Left lung (tissue), 10 donors: ENCODE measurements around the gene DNAJC5. TPM values are rescaled to one million over a fixed set of nuclear protein-coding genes. Genes with fewer than 3 reads are reported as not detected.
"Not testable (repeated sequence)": the region's sequence is repeated elsewhere in the genome, so short reads cannot be mapped to it uniquely, and the experiment has no call there.

Experiments
- ATAC-seq: fragments of 200-7000 bp; cut with Tn5 transposase; one replicate; pipeline ENCODE4 v1.9.1; 2020; ENCODE audit warnings: moderate library complexity
- DNase-seq, 4 donors: peaks; one replicate each; pipeline ENCODE4 v3.0.0-alpha.2; 2013 to 2020
- H3K27ac ChIP-seq, 2 donors: fragments of 200-600 bp; sonication (generic) in 1 of 2; one replicate each; pipeline versions ENCODE4 v1.5.0 to v1.8.0; 2020 to 2021
- H3K27me3 ChIP-seq, 2 donors: fragments of 200-600 bp; sonication (generic) in 1 of 2; one replicate each; pipeline versions ENCODE4 v1.5.0 to v1.8.0; 2020 to 2021
- H3K36me3 ChIP-seq, 2 donors: fragments of 200-600 bp; sonication (generic) in 1 of 2; one replicate each; pipeline versions ENCODE4 v1.5.0 to v1.8.0; 2020 to 2021
- H3K4me1 ChIP-seq, 2 donors: fragments of 200-600 bp; one replicate each; pipeline ENCODE4 v1.8.0; 2021
- H3K4me3 ChIP-seq, 2 donors: fragments of 200-600 bp; sonication (generic) in 1 of 2; one replicate each; pipeline versions ENCODE4 v1.5.0 to v1.8.0; 2020 to 2021; ENCODE audit warnings: mild to moderate bottlenecking in 1 of 2
- H3K9me3 ChIP-seq, 2 donors: fragments of 200-600 bp; sonication (generic) in 1 of 2; one replicate each; pipeline versions ENCODE4 v1.5.0 to v1.8.0; 2020 to 2021
- intact Hi-C, 2 donors: fragments of 100-400 bp; cut with DNase I; formaldehyde crosslinking; loops; one replicate each; pipeline versions ENCODE4 v1.11.2 to v1.14.2; 2022
- polyA plus RNA-seq, 6 donors: library from polyadenylated mRNA; unstranded; fragments of 120-200 nt; gene quantifications; one replicate each; pipeline ENCODE4 v1.2.1, GENCODE V29; 2013; ENCODE audit not compliant: insufficient read length in 6 of 6
- total RNA-seq, 2 donors: library from RNA; stranded (reverse); fragmentation: NEBNext Ultra II Directional; extraction: Animal tissue kit (Norgen Biotek cat#: 25700); gene quantifications; one replicate each; pipeline ENCODE4 v1.2.1, GENCODE V29; 2021
- TF ChIP-seq, protein P1 (sequence below), 2 donors: fragments of 200-600 bp; sonication (generic) in 1 of 2; IDR thresholded peaks; one replicate each; pipeline versions ENCODE4 v1.5.0 to v1.8.0; 2021; ENCODE audit warnings: antibody characterized with exemption in 2 of 2
- donor health status: DM: no; HTN: yes; CAD: no.
- donor health status: DM: no; HTN: no; CAD: no.

The DNAJC5 gene
- total and polyA plus RNA-seq, 8 donors: 17.5 to 59.5 (median 25.3) TPM

DNA sequence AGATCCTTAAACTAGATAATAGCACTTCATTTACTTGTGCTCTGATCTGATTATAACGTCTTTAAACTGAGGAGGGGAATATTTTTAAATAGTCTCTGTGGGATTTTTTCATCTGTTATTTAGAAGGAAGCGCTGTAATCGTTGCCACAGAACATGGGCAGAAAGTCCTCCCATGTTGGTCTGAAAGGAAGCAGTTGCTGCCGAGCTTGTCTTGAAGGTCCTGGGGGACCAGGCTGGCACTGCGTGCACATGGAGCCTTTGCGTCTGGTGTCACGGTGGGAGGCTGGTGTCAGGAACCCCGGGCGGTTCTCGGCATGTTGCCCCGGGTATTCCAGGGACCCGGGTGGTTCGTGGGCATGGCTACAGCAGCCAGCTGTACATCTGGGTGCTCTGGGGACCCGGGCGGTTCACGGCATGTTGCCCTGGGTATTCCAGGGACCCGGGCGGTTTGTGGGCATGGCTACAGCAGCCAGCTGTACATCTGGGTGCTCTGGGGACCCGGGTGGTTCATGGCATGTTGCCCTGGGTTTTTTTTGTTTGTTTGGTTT, 18.4 kb upstream of the DNAJC5 start:
- DNase-seq: no peak
- TF ChIP-seq, protein P1, sequence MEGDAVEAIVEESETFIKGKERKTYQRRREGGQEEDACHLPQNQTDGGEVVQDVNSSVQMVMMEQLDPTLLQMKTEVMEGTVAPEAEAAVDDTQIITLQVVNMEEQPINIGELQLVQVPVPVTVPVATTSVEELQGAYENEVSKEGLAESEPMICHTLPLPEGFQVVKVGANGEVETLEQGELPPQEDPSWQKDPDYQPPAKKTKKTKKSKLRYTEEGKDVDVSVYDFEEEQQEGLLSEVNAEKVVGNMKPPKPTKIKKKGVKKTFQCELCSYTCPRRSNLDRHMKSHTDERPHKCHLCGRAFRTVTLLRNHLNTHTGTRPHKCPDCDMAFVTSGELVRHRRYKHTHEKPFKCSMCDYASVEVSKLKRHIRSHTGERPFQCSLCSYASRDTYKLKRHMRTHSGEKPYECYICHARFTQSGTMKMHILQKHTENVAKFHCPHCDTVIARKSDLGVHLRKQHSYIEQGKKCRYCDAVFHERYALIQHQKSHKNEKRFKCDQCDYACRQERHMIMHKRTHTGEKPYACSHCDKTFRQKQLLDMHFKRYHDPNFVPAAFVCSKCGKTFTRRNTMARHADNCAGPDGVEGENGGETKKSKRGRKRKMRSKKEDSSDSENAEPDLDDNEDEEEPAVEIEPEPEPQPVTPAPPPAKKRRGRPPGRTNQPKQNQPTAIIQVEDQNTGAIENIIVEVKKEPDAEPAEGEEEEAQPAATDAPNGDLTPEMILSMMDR (IDR thresholded peaks at IDR 0.05): no peak
- H3K4me1 ChIP-seq: peaks cover 0 to 52% of the 10 kb centered on the region in 2 donors
- H3K27ac ChIP-seq: no peak overlapping the region
- H3K4me3 ChIP-seq: no peak overlapping the region
- intact Hi-C loops: no loop called here
- no peaks in the 10 kb centered on the region for H3K9me3 ChIP-seq
- ATAC-seq: no peak
- peaks cover 0 to 92% of the 10 kb centered on the region in 2 donors for H3K36me3 ChIP-seq
- no peaks in the 10 kb centered on the region for H3K27me3 ChIP-seq

DNA sequence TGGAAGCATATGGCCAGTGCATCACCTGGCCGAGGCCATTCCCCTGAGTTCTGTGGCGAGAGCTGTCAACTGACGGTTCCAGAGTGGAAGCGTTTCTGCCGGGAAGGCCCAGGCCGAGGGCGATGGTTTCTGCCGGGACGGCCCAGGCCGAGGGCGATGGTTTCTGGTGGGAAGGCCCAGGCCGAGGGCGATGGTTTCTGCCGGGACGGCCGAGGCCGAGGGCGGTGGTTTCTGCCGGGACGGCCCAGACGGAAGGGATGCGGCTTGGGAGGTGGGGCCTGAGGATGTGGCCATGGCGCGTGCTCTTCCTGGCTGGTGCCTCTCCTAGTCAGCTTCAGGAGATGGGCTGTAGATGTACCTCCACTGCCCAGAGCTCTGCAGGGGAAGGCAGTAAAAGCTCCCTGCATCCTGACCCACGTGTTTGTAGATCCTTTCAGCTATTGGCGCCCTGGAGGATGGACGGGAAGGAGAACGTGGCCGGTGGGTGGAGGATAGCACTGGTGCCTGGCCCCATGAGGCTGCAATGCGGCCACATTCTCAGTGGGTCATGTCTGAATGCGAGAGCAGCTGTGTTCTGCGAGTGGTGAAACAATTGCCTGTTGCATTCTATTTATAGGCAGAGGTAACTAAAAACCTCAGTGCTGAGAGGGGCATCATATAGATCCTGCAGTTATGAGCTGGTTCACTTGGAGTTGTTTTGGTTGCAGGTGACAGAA, 17.0 kb upstream of the DNAJC5 start:
- Histone ChIP-seq H3K27ac (no peak overlapping the region), H3K4me3 (no peak overlapping the region), H3K4me1 (peaks cover 0 to 42% of the 10 kb centered on the region in 2 donors), H3K36me3 (peaks cover 0 to 92% of the 10 kb centered on the region in 2 donors), H3K27me3 (no peaks in the 10 kb centered on the region), H3K9me3 (no peaks in the 10 kb centered on the region)
- intact Hi-C loops: no loop called here
- no peak for ATAC-seq
- DNase-seq: no peak
- TF ChIP-seq, protein P1 (IDR thresholded peaks at IDR 0.05): no peak

DNA sequence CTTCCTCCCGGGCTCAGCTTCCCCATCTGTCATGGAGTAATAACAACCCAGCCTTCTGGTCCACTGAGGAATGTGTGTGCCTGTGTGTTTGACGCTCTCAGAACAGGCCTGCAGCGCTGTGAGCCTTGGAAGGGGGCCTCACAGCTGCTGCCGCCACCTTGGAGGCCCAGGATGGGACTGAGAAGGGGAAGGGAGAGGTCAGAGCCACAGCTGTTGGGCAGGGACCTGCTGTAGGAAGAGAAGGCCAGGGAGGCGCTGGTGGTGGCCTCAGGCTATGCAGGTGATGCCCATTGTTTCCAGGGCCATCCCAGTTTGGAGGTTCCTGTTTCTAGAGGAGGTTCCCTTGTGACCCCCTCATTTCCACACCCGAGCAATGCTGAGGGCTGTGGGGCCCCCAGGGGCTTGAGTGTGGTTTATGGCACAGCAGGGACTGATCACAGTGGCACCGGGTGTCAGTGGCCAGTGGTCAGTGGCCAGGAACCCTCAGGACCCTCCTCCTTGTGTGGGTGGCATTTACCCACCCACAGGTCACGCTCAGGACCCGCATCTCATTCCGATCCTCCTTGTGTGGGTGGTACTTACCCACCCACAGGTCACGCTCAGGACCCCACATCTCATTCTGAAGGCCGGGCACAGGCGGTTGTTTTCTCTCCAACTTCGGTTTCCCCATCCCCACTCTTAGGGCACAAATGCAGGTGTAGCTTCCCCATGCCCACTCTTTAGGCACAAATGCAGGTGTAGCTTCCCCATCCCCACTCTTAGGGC, 15.8 kb upstream of the DNAJC5 start:
- no peak overlapping the region for H3K4me3 ChIP-seq
- H3K4me1 ChIP-seq: peaks cover 0 to 31% of the 10 kb centered on the region in 2 donors
- no peak overlapping the region for H3K27ac ChIP-seq
- intact Hi-C loops: no loop called here
- no peaks in the 10 kb centered on the region for H3K27me3 ChIP-seq
- H3K9me3 ChIP-seq: no peaks in the 10 kb centered on the region
- ATAC-seq (no peak), DNase-seq (no peak)
- TF ChIP-seq, protein P1 (IDR thresholded peaks at IDR 0.05): no peak
- peaks cover 0 to 92% of the 10 kb centered on the region in 2 donors for H3K36me3 ChIP-seq

DNA sequence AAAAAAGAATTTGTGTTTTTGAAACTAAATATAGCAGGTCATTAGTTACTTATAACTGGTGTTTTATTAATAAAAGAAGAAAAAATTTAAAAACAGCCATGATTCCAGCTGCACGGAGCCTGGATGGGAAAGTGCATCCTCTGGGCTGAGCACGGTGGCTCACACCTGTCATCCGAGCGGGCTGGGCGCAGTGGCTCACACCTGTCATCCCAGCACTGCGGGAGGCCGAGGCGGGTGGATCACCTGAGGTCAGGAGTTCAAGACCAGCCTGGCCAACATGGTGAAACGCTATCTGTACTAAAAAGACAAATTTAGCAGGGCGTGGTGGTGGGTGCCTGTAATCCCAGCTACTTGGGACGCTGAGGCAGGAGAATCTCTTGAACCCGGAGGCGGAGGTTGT, 14.0 kb upstream of the DNAJC5 start:
- H3K4me3 ChIP-seq, H3K9me3 ChIP-seq, DNase-seq, ATAC-seq, H3K27ac ChIP-seq, intact Hi-C loops, H3K27me3 ChIP-seq: not testable (repeated sequence)
- Histone ChIP-seq H3K36me3 (peaks cover 0 to 92% of the 10 kb centered on the region in 2 donors), H3K4me1 (peaks cover 0 to 22% of the 10 kb centered on the region in 2 donors)

DNA sequence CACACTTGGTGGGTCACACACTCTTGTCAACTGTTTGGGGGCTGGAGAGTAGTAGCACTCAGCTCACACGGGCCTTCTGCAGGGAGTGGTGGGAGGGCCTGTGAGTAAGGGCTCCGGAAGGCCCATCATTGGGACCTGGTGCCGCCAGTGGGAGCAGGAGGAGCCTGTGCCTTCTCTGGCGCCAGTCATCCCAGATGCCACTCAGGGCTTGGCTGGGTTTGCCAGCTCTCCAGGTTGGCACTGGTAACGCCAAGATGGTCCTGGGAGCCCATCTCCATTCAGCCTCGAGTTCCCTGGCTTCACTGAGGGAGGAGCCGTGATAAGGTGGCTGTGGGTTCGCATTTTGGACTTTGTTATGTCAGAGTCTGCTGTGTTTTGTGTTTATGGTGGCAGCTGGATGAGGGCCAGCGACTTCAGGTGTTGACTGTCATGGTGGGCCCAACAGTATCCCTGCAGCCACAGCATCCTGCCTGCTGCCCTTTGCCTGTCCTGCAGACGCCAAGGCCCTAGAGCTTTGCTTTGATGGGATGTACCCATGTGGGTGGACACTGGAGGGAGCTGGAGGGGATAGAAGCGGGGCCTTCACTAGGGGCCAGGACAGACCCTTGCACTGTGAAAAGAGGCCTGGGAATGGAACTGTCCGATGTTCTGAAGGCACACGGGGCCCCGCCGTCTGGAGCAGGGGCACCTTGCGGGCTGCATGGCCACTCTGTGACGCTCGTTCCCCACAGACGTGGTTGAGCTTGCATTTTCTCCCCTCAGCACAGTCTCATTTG, 13.3 kb upstream of the DNAJC5 start:
- intact Hi-C loops: no loop called here
- ATAC-seq: no peak
- H3K27me3 ChIP-seq: no peaks in the 10 kb centered on the region
- no peak overlapping the region for H3K4me3 ChIP-seq
- H3K4me1 ChIP-seq: peaks cover 0 to 16% of the 10 kb centered on the region in 2 donors
- TF ChIP-seq, protein P1 (IDR thresholded peaks at IDR 0.05): no peak
- no peak overlapping the region for H3K27ac ChIP-seq
- H3K9me3 ChIP-seq: no peaks in the 10 kb centered on the region
- peaks cover 0 to 92% of the 10 kb centered on the region in 2 donors for H3K36me3 ChIP-seq
- peak in 1 of 4 donors; percentile 38 for DNase-seq
